Adrenal gland (tissue), 12 donors: Measurements from ENCODE around the gene PAGR1. TPM values are rescaled to one million over a fixed set of nuclear protein-coding genes. Genes with fewer than 3 reads are reported as not detected.

ENCODE experiments used
- DNase-seq, 7 donors: peaks; one replicate each; pipeline ENCODE4 v3.0.0-alpha.2; 2019 to 2020
- H3K27ac ChIP-seq, 5 donors: fragments of 200-600 bp; sonication (generic) in 4 of 5; 1 replicate in 3 of 5; 2 replicates in 2 of 5; pipeline versions ENCODE4 v1.5.1 to v1.8.0; 2016 to 2020; ENCODE audit warnings: mild to moderate bottlenecking in 1 of 5
- H3K27me3 ChIP-seq: fragments of 200-600 bp; 2 replicates; pipeline ENCODE4 v1.8.0; 2021
- H3K36me3 ChIP-seq, 2 donors: fragments of 200-600 bp; replicated peaks in 1 of 2; 1 replicate in 1 of 2; 2 replicates in 1 of 2; pipeline versions ENCODE4 v1.5.1 to v1.8.0; 2018 to 2022
- H3K4me1 ChIP-seq, 2 donors: fragments of 200-600 bp; replicated peaks in 1 of 2; 1 replicate in 1 of 2; 2 replicates in 1 of 2; pipeline versions ENCODE4 v1.5.1 to v1.8.0; 2018 to 2021
- H3K4me3 ChIP-seq, 4 donors: fragments of 200-600 bp; sonication (generic) in 3 of 4; one replicate each; pipeline ENCODE4 v1.5.1; 2016 to 2018
- H3K9me3 ChIP-seq, 3 donors: fragments of 200-600 bp; sonication (generic) in 1 of 3; replicated peaks in 1 of 3; 1 replicate in 2 of 3; 2 replicates in 1 of 3; pipeline versions ENCODE4 v1.5.1 to v1.8.0; 2016 to 2021
- CTCF ChIP-seq, 6 experiments: fragments of 450-650 bp in 4 of 6; fragments of 200-600 bp in 2 of 6; sonication (generic) in 1 of 6; IDR thresholded peaks; 1 replicate in 5 of 6; 2 replicates in 1 of 6; pipeline versions ENCODE4 v1.5.1 to v1.8.0; 2016 to 2021; ENCODE audit warnings: antibody characterized with exemption in 6 of 6, mild to moderate bottlenecking in 2 of 6, moderate library complexity in 1 of 6
- POLR2A ChIP-seq, 2 donors: fragments of 450-650 bp; IDR thresholded peaks; one replicate each; pipeline ENCODE4 v1.6.1; 2017; ENCODE audit warnings: antibody characterized with exemption in 2 of 2, mild to moderate bottlenecking in 2 of 2, moderate library complexity in 1 of 2
- WGBS, 4 donors: extraction: QIAGEN DNeasy Blood & Tissue Kit in 2 of 4; methylation state at CpG; one replicate each; pipeline versions ENCODE4 v1.1.5 to v1.1.7; 2013 to 2017; 5-methylcytosine and 5-hydroxymethylcytosine counted together
- intact Hi-C, 2 donors: fragments of 100-400 bp; cut with DNase I; formaldehyde crosslinking; loops; one replicate each; pipeline versions ENCODE4 v1.14.1 to v1.15.0; 2022 to 2023
- polyA plus RNA-seq, 3 donors: library from polyadenylated mRNA; stranded (reverse); fragments of 200-250 nt in 2 of 3; fragments of 350-450 nt in 1 of 3; fragmentation: Illumina TruSeq in 1 of 3; extraction: RNeasy Lipid Tissue Mini Kit (QIAGEN cat#74804) in 1 of 3; gene quantifications; one replicate each; pipeline ENCODE4 v1.2.3, GENCODE V29; 2013 to 2014
- total RNA-seq, 9 donors: library from RNA; depleted of rRNA in 4 of 9; stranded (reverse); fragments of >200 nt in 4 of 9; fragments of 120-200 nt in 1 of 9; fragmentation: NEBNext Ultra II Directional in 1 of 9; extraction: Animal tissue kit (Norgen Biotek cat#: 25700) in 1 of 9; gene quantifications; one replicate each; pipeline versions ENCODE4 v1.1.0 to v1.2.4, GENCODE V29; 2013 to 2023
- donor health status: healthy with polysubstance abuse.
- donor health status: Bipolar disorder and iron deficiency.
- donor health status: DM: yes; HTN: yes; CAD: no.
- donor health status: DM: no; HTN: no; CAD: no.
- donor health status: DM: no; HTN: no; CAD: no.
- donor health status: DM: yes; HTN: yes; CAD: no.

Gene PAGR1
- total and polyA plus RNA-seq, 12 donors: 14.2 to 89.1 (median 39.8) TPM

- H3K36me3 ChIP-seq: peaks cover 0 to 1% of the 10 kb centered on the region in 2 donors
- peak overlapping the region; percentile 86 to 97 (median 93) for H3K27ac ChIP-seq
- 17 to 32% (median 28%) methylated on average over 7 of the region's 7 CpGs for WGBS, 4 donors
- TF ChIP-seq POLR2A (IDR thresholded peaks at IDR 0.05) (peak in 1 of 2 donors; percentile 90), CTCF (IDR thresholded peaks at IDR 0.05) (no peak)
- no peaks in the 10 kb centered on the region for H3K9me3 ChIP-seq
- intact Hi-C loops: no loop called here
- no peaks in the 10 kb centered on the region for H3K27me3 ChIP-seq
- peak in 5 of 7 donors; percentile 47 to 66 (median 56) for DNase-seq
- peak overlapping the region in 1 of 4 donors; percentile 33 for H3K4me3 ChIP-seq
- peaks cover 65 to 91% of the 10 kb centered on the region in 2 donors for H3K4me1 ChIP-seq
These were observed 8.7 kb downstream of the PAGR1 start for GRCh38 chr16:29824589-29825144.

GRCh38 chr16:29825145-29826044, 9.4 kb downstream of the PAGR1 start:
- intact Hi-C loops: no loop called here
- no peaks in the 10 kb centered on the region for H3K27me3 ChIP-seq
- peaks cover 0 to 8% of the 10 kb centered on the region in 2 donors for H3K36me3 ChIP-seq
- peak overlapping the region; percentile 86 to 97 (median 93) for H3K27ac ChIP-seq
- TF ChIP-seq POLR2A (IDR thresholded peaks at IDR 0.05) (peak in 1 of 2 donors; percentile 11), CTCF (IDR thresholded peaks at IDR 0.05) (no peak)
- peak; percentile 67 to 83 (median 77) for DNase-seq
- H3K9me3 ChIP-seq: no peaks in the 10 kb centered on the region
- peaks cover 65 to 90% of the 10 kb centered on the region in 2 donors for H3K4me1 ChIP-seq
- H3K4me3 ChIP-seq: peak overlapping the region in 1 of 4 donors; percentile 33
- WGBS, 4 donors: 34 to 56% (median 38%) methylated on average over 5 to 10 of the region's 10 CpGs

GRCh38 chr16:29826342-29826695, 10.4 kb downstream of the PAGR1 start:
- H3K36me3 ChIP-seq: peaks cover 0 to 17% of the 10 kb centered on the region in 2 donors
- WGBS, 4 donors: 45 to 58% (median 49%) methylated on average over 5 to 8 of the region's 8 CpGs
- peak overlapping the region; percentile 86 to 97 (median 93) for H3K27ac ChIP-seq
- peaks cover 61 to 93% of the 10 kb centered on the region in 2 donors for H3K4me1 ChIP-seq
- intact Hi-C loops: no loop called here
- H3K9me3 ChIP-seq: no peaks in the 10 kb centered on the region
- peak overlapping the region in 1 of 4 donors; percentile 33 for H3K4me3 ChIP-seq
- TF ChIP-seq CTCF (IDR thresholded peaks at IDR 0.05) (no peak), POLR2A (IDR thresholded peaks at IDR 0.05) (no peak)
- peak in 4 of 7 donors; percentile 42 to 67 (median 55) for DNase-seq
- H3K27me3 ChIP-seq: no peaks in the 10 kb centered on the region

GRCh38 chr16:29830774-29831173, 14.8 kb downstream of the PAGR1 start:
- peaks cover 0 to 62% of the 10 kb centered on the region in 2 donors for H3K36me3 ChIP-seq
- DNase-seq: no peak
- H3K27me3 ChIP-seq: no peaks in the 10 kb centered on the region
- intact Hi-C loops: no loop called here
- peak overlapping the region in 2 of 5 donors; percentile 9 to 93 for H3K27ac ChIP-seq
- H3K4me1 ChIP-seq: peaks cover 20 to 53% of the 10 kb centered on the region in 2 donors
- WGBS, 4 donors: 90 to 95% (median 94%) methylated on average over 7 to 11 of the region's 11 CpGs
- no peak overlapping the region for H3K4me3 ChIP-seq
- TF ChIP-seq POLR2A (IDR thresholded peaks at IDR 0.05) (no peak), CTCF (IDR thresholded peaks at IDR 0.05) (no peak)
- H3K9me3 ChIP-seq: no peaks in the 10 kb centered on the region
